GM19023 (cell line): ENCODE results near the gene NADSYN1.

Experiments
- ATAC-seq: cut with Tn5 transposase; IDR thresholded peaks from one replicate; pipeline ENCODE4 v1.9.1; 2021; ENCODE audit warnings: mild to moderate bottlenecking, moderate library complexity; ENCODE audit not compliant: unreplicated experiment

Gene NADSYN1

GRCh38 chr11:71433648-71434450 lies 19.2 kb upstream of the NADSYN1 start:
- no peak for ATAC-seq

DNA sequence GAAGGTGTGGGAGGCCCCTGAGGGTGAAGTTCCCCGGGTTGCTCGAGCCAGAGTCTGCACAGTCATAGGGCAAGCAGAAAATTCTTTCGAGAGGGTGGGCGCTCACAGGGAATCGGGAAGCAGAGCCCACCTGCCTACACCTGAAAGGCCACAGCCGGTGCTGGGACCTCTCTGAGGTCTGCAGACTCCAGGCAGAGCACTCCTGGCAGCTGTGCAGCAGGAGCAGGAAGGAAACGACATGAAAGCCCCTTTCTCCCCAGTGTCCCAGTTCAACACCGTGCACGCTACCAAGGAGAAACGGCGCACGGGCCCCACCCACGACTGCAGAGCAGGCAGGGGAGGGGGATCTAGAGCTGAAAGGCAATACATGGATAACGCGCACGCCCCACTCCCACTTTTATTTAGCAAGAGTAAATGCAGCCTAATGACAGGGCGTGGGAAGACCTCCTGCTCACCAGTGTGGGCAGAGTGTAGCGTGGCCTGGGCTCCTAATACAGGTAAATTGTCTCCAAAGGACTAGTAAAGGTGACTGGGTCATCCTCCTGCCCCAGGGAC lies 18.4 kb upstream of the NADSYN1 start:
- ATAC-seq: no peak

- ATAC-seq: no peak
These were observed 17.6 kb upstream of the NADSYN1 start for GRCh38 chr11:71435278-71435951.

DNA sequence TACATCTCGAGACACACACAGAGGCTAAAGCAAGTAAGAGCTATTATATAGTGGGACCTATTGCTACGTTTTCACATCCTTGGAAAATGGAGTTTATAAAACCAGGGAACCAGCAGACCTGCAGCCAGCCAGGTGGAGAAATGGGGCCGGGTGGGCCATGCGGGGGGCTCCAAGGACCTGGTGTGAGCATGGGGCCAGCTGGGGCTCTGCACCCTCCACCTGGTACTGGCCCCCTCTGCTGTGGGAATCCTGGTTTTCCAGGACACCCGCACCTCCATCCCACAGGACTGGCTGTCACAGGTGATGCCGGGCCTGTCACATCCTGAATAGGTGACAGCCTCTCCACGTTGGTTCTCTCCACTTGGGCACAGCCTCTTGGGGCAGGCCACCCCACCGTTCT lies 16.1 kb upstream of the NADSYN1 start:
- no peak for ATAC-seq

- ATAC-seq: no peak
These were observed 15.6 kb upstream of the NADSYN1 start for GRCh38 chr11:71437399-71437798.

- no peak for ATAC-seq
These were observed 15.1 kb upstream of the NADSYN1 start for GRCh38 chr11:71437879-71438278.

DNA sequence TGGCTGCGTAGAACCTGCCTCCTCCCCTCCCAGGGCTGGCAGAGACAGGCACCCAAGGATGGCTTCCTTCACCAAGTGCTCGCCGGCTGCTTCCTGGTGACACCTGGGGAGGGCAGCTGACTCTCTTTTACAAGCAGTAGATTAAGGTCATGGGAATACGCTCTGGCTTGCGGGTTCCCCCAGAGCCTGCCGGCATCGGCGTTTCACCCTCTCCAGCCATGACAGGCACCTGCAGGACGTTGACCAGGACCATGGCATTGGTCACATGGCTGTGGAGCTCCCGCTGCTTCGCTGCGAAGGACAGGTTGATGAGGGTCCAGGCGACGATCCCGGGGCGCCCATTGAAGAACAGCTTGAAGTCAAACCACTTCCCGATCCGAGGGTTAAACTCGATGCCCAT lies 14.4 kb upstream of the NADSYN1 start:
- ATAC-seq: no peak

- ATAC-seq: no peak
These were observed 12.8 kb upstream of the NADSYN1 start for GRCh38 chr11:71440021-71440755.

DNA sequence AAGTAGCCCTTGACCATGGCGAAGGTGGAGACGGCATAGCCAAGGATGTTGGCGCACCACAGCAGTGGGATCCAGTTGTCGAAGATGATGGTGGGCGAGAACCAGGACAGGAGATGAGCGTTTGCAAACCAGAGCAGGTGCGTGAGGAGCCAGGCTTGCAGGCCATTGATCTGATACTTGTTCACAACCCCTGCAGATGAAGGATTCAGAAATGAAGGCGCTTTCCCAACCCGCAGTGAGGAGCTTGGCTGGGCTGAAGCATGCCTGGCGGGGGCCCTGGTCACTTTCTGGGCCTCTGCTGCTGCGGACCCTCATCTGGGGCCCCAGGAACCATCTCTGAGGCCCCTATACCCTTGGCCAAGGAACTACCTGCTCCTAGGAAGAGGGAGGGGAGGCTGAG lies 11.8 kb upstream of the NADSYN1 start:
- no peak for ATAC-seq

DNA sequence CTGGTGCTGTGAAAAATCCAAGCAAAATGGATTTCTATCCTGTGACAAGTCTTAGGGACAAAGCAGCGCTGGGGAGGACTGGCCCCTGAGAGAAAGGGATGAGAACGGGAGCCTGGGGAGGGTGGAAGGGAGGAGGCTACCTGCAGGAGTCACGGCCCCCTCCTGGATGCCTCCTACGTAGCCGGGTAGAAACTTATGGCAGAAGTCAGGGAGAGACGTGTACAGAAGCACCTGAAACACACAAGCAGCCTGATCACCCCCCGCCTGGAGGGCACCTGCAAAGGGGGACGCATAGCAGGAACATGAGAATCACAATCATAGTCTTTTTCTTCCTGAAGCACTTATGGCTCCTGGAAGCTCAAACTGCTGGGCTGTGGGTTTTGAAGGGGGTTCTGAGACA lies 10.9 kb upstream of the NADSYN1 start:
- no peak for ATAC-seq

DNA sequence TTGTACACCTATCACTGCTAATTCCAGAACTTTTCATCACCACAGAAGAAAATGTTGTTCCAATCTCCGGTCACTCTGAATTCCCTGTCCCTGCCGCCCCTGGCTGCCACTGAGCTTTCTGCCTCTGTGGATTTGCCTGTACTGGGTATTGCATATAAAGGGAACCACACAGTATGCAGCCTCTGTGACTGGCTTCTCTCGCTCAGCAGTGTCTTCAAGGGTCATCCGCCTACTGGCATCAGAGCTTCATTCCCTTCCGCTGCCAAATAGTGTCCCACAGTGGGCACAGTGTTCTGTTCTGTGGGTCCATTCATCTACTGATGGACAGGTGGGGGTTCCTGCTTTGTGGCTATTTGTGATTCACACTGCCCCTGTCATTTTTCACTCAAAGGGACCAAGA lies 10.1 kb upstream of the NADSYN1 start:
- ATAC-seq: no peak

- no peak for ATAC-seq
These were observed 9.1 kb upstream of the NADSYN1 start for GRCh38 chr11:71443736-71444445.

- no peak for ATAC-seq
These were observed 8.2 kb upstream of the NADSYN1 start for GRCh38 chr11:71444811-71445210.

DNA sequence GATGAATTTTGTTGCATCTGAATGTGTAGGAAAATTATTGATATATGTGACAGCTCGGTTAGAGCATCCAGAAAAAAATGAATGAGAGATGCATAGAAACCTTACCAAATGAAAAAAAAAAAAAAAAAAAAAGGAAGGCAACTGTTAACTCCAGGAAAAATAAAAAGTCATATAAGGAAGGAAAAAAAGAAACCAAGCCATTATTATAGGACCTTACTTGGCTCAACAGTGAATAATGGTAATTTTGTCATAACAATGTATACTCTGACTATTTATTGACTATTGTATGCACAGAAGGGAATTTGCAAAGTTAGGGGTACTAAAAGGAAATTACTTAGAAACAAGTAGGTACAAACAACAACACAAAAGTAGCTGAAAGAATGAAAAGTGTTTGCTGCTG lies 6.9 kb upstream of the NADSYN1 start:
- no peak for ATAC-seq

- no peak for ATAC-seq
These were observed 5.9 kb upstream of the NADSYN1 start for GRCh38 chr11:71446942-71447688.

GRCh38 chr11:71447791-71448256 lies 5.2 kb upstream of the NADSYN1 start:
- peak; percentile 16 for ATAC-seq

DNA sequence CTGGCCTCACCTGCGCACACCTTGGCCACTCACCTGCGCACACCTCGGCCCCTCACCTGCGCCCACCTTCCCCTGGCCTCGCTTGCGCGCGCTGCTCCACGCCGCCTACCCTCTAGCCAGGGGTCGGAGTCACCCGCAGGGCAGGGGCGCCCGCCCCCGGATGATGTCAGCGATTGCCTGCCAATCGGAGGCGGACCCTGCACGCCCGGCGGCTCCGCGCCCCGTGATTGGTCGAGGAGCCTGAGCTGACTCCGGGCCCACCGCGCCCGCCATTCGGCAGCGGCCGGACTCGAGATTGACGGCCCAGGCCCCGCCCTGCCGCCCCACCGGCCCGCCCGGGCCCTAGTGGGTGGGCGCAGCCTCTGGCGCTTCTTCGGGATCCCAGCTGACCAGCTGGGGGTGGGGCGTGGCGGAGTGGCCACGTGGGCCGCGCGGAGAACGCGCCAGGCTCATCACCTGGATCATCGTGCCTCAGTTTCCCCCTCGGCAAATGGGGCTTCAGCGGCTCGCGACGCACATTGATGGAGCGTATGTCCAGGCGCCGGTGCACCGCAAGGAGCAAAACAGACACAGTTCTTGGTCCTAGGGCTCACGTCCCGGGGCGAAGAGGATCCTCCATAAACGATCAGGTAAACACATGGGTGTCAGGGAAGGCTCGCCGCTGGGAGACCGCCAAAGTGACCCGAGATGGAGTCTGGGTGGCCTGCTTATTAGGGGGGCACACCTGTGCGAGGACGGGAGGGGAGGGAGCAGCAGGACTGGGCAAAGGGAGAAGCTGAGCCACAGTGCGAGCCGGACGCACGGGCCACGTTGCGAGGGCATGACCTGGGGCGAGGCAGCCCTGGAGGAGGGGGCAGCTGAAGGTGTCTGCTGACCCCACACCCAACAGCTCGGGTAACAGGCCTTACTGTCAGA lies 4.5 kb upstream of the NADSYN1 start, which contains the start of gene DHCR7:
TSS of gene DHCR7 (minus strand) at position 137 of the 915 bp plus-strand sequence. CDS start 3,441 bp downstream, outside the sequence.
- peak; percentile 85 for ATAC-seq

DNA sequence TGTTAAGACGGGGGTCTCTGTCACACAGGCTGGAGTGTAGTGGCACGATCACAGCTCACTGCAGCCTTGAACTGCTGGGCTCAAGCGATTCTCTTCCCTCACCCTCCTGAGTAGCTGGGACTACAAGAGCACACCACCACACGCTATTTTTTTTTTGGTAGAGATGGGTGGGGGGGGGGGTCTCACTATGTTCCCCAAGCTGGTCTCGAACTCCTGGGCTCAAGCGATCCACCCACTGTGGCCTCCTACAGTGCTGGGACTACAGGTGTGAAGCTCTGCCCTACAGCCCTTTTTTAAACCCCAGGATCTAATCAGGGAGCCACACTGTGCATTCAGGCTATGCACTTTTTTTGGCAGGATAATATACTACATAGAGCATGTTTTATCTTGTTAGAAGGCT lies 3.4 kb upstream of the NADSYN1 start:
- no peak for ATAC-seq

DNA sequence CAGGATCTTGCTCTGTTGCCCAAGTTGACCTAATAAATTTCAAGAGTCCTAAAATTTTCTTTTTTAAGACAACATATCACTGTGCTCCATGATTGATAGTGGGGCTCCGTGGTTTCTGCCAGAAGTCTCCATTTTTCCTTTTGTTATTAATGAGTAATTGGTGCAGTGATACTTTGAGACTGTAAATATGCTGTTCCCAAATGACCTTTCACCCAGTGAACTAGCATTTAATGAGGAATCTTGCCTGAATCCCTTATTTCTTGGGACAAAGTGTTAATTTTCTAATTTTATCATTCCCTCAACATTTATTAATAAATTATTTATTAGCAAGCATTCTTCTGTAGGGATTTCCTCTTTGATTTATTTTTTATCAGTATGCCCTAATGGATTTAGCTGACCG lies 2.5 kb upstream of the NADSYN1 start:
- ATAC-seq: no peak
